DOHH2 (cell line): Measurements from ENCODE around the gene LRRC74B.

Experiments used
- EZH2phosphoT487 ChIP-seq: fragments of 200-600 bp; sonication (generic); IDR thresholded peaks from 2 replicates; pipeline ENCODE4 v1.6.1; 2017; ENCODE audit warnings: borderline replicate concordance, mild to moderate bottlenecking, antibody characterized with exemption, low read length, moderate library complexity, mixed read lengths
- TF ChIP-seq, protein P1 (sequence below): fragments of 200-600 bp; sonication (generic); IDR thresholded peaks from one replicate; pipeline ENCODE4 v1.5.1; 2014; ENCODE audit warnings: antibody characterized with exemption, mild to moderate bottlenecking, low read depth, low read length; ENCODE audit not compliant: poor library complexity, severe bottlenecking

GRCh38 chr22:21000987-21001600, 44.7 kb upstream of the LRRC74B start:
- TF ChIP-seq, protein P1, sequence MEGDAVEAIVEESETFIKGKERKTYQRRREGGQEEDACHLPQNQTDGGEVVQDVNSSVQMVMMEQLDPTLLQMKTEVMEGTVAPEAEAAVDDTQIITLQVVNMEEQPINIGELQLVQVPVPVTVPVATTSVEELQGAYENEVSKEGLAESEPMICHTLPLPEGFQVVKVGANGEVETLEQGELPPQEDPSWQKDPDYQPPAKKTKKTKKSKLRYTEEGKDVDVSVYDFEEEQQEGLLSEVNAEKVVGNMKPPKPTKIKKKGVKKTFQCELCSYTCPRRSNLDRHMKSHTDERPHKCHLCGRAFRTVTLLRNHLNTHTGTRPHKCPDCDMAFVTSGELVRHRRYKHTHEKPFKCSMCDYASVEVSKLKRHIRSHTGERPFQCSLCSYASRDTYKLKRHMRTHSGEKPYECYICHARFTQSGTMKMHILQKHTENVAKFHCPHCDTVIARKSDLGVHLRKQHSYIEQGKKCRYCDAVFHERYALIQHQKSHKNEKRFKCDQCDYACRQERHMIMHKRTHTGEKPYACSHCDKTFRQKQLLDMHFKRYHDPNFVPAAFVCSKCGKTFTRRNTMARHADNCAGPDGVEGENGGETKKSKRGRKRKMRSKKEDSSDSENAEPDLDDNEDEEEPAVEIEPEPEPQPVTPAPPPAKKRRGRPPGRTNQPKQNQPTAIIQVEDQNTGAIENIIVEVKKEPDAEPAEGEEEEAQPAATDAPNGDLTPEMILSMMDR: no peak
- TF ChIP-seq EZH2phosphoT487: no peak
